ENCODE data around the gene P2RY11.

The P2RY11 gene

GRCh38 chr19:10141973-10142372 is 30.5 kb downstream of the P2RY11 start:
- no peak for DNase-seq

- peak; percentile 67 for DNase-seq
Measured at GRCh38 chr19:10142701-10143375, 31.3 kb downstream of the P2RY11 start.

GRCh38 chr19:10143681-10144080 is 32.2 kb downstream of the P2RY11 start:
- DNase-seq: no peak

GRCh38 chr19:10144361-10144760 is 32.9 kb downstream of the P2RY11 start:
- DNase-seq: no peak

- DNase-seq: no peak
Measured at GRCh38 chr19:10145031-10145430, 33.5 kb downstream of the P2RY11 start.

GRCh38 chr19:10146142-10146541 is 34.6 kb downstream of the P2RY11 start:
- DNase-seq: no peak

- no peak for DNase-seq
Measured at GRCh38 chr19:10149427-10149826, 37.9 kb downstream of the P2RY11 start.

GRCh38 chr19:10151521-10151920 is 40.0 kb downstream of the P2RY11 start:
- no peak for DNase-seq

- no peak for DNase-seq
Measured at GRCh38 chr19:10152100-10152499, 40.6 kb downstream of the P2RY11 start.

- DNase-seq: no peak
Measured at GRCh38 chr19:10155839-10156238, 44.3 kb downstream of the P2RY11 start.

- DNase-seq: no peak
Measured at GRCh38 chr19:10158071-10158470, 46.6 kb downstream of the P2RY11 start.

- DNase-seq: no peak
Measured at GRCh38 chr19:10158485-10158884, 47.0 kb downstream of the P2RY11 start.

- no peak for DNase-seq
Measured at GRCh38 chr19:10159610-10160009, 48.1 kb downstream of the P2RY11 start.

GRCh38 chr19:10163536-10163935 is 52.0 kb downstream of the P2RY11 start:
- no peak for DNase-seq
